DMS53 treated with DMSO at 0.1 percent for 48 hours (cell line): Measurements from ENCODE around the gene OTOG.

Experiments
- DNase-seq: peaks from one replicate; lab custom pipeline; 2025; ENCODE audit not compliant: unreplicated experiment; lab: John Stamatoyannopoulos, UW

The OTOG gene

DNA sequence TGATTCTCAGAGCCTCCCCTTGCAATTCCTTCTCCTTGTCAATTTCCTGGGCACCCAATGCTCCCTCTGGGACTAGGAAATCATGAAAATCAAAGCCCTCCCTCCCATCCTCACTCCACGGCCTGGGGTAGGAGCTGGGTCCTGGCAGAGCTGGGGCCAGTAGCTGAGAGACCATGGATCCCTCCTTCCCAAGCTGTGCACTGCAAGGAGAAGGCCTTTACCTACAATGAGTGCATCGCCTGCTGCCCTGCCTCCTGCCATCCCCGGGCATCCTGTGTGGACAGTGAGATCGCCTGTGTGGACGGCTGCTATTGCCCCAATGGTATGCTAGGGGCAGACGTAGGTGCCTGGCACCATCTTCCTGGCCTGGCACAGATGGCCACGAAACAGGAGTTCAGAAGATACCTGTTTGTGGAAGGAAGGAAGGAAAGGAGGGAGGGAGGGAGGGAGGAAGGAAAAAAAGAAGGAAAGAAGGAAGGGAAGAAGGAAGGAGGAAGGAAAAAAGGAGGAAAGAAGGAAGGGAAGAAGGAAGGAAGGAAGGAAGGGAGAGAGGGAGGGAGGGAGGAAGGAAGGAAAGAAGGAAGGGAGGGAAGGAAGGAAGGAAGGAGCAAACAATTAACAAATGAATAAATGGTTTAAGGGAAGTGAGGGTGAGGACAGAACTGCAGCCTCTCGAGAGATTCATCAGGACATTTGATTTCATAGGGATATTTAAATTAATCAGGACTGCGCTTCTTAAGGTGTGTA, 12.5 kb downstream of the OTOG start:
- DNase-seq: no peak

DNA sequence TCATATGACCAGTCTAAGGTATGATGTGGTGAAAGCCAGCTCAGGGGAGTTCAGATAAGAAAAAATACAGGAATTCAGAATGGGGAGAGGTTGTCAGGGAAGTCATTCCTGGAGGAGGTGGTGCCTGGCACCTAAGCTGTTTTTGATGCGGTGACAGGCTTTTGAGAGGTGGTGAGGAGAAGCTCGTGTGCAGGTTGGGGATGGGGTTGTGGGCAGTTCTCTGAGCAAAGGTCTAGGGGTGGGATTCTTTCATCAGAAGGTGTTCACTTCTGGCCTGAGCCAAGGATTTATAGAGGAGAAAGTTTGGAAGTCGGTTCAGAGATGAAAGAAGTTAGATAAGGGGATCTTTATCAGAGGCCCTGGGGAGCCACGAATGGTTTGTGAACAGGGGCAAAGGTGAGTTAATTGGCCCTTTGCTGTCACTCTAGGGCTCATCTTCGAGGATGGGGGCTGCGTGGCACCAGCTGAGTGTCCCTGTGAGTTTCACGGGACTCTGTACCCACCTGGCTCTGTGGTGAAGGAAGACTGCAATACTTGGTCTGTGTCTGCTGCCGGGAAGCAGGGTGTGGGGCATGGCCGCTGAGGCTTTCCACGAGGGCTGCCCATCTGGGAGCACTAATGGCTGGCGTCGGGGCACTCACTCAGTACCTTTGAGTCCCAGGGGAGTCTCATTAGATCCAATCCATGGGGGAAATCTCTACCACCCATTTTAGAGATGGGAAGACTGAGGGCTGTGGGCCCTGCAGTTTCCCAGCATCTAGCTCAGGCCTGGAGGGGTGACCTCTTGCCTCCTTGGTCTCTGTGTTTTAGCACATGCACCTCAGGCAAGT, 13.4 kb downstream of the OTOG start:
- no peak for DNase-seq

DNA sequence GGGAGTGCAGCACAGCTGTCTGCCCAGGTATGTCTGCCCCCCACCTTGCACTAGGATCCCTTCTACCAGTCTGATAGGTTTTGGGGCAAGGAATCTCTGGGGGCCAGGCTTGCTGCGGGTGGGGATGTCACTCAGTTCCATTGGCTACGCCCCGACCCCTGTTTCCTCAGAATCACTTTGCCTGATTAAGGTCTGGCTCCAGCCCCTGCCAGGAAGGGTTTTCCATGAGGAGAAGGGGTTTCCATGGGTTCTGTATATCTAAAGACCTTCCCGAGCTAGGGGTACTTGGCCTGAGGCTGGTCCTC, 14.0 kb downstream of the OTOG start:
- DNase-seq: no peak

DNA sequence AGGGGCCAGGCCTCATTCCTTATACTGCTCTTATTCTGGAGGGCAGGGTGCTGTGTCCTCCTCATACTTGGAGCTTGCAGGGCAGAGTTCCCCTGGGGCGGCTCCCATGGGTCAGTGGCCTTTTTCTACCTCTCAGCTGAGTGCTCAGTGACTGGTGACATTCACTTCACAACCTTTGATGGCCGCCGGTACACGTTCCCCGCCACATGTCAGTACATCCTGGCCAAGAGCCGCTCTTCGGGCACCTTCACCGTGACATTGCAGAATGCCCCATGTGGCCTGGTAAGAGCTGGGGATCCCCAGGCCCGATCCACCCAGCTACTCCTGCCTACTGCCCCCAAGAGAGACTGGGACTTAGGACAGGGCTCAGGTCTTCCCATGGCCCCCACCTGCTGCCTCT, 14.5 kb downstream of the OTOG start:
- DNase-seq: no peak

DNA sequence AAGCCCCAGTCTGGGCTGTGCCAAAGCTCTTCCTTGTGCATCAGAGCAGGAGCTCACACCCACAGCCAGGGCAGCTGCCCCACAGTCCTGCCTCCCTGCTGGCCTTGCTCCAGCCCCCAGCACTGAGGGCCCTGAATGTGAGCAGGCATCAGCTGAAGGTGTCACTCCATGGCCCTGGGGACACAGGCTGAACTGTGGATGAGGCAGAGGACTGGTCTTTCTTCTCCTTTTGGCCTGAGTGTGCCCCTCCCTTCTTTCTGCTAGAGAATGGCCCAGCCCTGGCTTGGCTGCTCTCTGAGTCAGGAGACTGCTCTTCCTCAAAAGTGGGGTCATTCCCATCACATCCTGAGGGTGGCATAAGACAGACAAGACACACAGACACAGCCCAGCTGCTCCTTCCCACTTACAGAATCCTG, 16.2 kb downstream of the OTOG start:
- peak; percentile 12 for DNase-seq

DNA sequence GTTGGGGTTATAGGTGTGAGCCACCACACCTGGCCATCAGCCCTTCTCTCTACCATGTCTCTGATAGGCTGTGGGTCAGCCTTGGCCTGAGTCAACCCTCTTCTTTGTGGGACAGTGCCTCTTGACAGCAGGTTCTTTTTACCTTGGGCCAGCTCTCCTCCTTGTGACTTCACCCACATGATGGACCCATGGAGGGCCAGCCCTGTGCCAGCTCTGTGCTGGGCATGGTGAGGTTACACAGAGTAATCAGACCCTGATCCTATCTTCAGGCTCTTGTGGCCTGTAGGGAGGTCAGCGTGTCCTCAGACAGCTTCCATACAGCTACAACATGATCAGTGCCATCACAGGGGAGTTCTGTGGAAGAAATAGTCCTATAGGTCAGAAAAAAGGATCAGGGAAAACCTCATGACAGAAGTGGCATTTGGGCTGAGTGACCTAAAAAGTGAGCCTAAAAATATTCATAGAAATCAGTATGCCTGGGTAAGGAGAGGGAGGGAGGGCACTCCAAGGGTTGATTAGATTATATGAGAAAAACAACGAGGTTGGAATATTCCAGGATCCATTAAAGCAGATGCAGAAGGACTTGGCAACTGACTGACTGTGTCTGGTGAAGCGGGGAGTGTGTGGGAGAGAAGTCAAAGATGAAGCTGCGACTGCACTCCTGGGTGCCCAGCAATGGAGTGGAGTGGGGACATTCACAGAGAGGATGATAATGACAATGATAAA, 17.1 kb downstream of the OTOG start:
- no peak for DNase-seq

DNA sequence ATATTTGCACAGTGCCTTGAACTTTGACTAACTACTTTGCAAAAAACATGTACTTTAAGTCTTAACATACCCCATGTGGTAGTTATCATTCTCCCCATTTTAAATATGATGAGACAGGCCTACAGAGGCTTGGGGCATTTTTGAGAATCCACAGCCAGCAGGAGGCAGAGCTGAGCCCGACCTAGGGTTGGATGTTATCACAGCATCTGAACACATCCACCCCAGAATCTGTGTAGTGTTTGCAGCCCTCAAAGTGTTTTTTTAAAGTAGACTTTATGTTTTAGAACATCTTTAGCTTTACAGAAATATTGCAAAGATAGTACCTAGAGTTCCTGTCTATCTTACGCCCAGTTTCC, 17.6 kb downstream of the OTOG start:
- no peak for DNase-seq

DNA sequence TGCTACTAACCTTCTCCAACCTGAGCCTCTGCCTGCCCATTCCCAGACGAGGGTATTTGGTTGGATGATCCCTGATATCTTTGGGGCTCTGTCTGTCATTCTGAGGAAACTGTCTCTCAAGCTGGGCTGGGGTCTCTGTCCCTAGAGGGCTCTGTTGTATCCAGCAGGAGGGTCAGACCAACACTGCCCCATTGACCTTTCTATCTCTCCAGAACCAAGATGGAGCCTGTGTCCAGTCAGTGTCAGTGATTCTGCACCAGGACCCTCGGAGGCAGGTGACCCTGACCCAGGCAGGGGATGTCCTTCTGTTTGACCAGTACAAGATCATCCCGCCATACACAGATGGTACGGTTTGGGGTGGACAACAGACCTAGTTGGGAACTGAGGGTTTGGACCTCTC, 21.9 kb downstream of the OTOG start:
- DNase-seq: no peak

DNA sequence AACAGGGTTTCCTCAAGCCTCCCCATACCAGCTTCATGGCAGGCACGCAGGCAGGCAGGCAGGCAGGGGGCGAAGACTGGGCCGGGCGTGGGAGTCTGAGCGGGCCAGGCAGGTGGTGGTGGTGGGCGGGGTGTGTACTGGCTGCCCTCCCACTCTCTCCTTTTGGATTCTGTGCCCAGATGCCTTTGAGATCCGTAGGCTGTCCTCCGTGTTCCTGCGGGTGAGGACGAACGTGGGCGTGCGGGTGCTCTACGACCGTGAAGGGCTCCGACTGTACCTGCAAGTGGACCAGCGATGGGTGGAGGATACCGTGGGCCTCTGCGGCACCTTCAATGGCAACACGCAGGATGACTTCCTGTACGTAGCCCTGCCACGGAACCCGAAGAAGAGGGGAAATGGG, 23.0 kb downstream of the OTOG start:
- DNase-seq: no peak

DNA sequence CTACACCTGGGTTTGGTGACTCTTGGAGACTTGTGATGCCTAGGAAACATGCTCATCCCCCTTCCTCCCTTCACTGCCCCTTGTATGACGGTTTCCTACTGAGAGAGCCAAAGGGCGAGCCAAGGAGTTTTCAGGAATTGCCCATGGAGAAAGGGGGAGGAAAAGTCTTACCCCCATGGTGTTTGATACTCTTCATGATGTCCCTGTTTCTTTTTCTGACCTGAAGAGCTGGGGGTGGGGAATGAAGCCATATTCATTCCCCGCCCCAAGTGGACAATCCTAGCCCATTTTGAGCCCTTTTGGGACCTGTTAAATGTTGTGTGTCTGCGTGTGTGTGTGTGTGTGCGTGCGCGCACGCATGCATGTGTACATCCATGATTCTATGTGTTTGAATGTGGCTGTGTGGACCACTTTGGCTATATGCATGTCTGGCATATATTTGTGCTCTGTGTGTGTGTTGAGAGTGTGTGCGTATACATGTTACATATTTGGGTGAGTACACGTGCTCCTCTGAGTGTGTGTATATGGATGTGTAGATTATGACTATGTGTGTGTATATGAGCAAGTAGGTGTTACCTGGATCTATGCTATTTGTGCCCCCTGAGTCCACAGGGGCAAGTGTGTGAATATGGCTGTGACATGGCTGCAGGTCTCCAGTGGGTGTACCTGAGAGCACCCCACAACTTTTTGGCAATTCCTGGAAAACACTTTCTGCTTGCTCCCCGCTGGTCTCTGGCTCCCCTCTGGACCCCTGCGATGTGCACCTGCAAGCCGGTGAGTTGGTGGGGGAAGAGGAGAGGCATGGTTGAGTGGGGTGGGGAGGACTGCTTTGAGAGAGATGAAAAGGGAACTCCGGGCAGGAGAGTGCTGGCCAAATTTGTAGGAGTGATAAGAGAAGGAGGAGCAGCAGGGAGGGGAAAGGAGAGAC, 24.6 kb downstream of the OTOG start:
- no peak for DNase-seq

DNA sequence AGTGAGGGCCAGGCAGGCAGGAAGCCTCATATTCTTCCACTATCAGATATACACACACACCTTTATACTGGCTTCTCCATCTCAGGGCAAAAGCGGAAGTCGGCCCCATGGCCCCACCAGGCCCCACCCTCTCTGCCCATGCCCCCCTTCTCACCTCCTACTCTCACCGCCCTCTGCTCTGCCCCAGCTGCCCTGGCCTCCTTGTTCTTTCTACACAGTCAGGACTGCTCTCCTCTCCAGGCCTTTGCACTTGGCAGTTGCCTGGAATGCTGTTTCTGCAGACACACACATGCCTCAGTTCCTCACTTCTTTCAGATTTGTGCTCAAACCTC, 25.3 kb downstream of the OTOG start:
- DNase-seq: no peak

DNA sequence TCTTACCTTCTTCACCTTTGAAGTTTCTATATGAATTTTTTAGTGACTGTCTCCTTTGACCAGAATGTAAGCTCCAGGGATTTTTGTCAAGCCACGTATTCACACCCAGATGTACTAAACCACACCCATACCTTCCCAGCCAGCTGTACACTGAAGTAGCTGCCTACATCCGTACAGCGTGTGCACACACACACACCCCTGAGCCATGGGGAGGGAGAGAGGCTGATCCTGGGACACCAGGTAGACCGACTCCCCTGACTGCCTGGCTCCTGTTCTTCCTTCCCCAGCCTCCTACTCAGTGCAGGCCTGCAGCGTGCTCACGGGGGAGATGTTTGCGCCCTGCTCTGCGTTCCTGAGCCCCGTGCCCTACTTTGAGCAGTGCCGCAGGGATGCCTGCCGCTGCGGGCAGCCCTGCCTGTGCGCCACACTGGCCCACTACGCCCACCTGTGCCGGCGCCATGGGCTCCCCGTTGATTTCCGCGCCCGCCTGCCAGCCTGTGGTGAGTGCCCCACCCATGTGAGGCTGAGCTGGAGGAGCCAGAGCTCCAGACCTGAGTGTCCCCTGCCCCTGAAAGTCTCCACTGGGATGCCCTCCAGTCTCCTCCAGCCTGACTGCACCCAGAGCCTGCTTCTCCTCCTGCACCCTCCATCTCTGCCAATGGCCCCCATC, 25.9 kb downstream of the OTOG start:
- DNase-seq: no peak

DNA sequence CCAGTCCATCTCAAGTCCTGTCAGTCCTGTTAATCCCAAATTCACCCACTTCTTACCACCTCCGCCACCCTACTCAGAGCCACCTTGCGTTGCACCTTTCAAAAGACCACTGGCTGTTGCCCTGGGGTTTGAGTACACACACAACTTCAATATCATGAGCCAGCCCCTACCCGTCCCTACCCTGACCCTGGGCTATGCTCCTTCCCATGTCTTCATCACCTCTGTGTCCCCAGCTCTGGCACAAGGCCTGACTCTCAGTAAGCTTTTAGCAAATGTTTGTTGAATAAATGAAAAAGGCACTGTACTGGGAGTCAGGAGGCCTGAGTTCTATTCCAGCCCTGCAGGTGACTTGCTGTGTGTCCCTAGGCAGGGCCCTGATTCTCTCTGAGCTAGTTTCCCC, 26.5 kb downstream of the OTOG start:
- DNase-seq: no peak

DNA sequence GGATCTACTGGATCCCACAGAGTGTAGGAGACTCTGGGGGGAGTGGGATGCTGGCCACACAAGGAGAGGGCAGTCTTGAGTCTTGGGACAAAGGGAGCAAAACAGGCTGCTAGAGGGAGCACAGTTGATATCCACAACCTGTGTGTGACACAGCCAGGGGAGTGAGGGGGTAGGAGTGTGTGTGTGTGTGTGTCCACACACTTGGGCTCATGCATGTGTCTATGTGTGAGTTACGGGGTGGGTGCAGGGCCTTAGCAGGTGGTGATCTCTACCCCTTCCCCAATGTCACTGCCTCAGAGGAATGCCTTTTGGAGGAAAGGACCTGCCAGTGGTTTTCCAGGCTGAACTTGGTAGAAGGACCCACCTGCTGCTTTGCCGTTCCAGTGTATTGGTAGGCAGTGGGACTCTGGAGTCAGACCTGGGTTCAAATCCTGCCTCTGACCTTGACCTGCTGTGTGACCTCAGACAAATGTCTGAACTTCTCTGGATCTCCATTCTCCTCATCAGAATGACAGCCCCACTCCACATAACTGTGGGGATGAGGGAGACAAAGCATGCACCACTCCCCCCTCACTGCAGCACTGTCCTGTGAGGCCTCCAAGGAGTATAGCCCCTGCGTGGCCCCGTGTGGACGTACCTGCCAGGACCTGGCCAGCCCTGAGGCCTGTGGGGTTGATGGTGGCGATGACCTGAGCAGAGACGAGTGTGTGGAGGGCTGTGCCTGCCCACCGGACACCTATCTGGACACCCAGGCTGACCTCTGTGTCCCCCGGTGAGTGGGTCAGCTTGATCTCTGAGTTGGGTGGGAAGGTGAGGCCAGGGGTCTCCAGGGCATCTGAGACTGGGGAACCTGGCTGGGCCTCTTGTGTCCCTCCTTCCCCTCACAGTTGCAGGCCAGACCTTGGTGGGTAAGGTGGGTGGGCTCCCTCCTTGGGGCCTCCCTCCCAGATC, 27.4 kb downstream of the OTOG start:
- DNase-seq: no peak

DNA sequence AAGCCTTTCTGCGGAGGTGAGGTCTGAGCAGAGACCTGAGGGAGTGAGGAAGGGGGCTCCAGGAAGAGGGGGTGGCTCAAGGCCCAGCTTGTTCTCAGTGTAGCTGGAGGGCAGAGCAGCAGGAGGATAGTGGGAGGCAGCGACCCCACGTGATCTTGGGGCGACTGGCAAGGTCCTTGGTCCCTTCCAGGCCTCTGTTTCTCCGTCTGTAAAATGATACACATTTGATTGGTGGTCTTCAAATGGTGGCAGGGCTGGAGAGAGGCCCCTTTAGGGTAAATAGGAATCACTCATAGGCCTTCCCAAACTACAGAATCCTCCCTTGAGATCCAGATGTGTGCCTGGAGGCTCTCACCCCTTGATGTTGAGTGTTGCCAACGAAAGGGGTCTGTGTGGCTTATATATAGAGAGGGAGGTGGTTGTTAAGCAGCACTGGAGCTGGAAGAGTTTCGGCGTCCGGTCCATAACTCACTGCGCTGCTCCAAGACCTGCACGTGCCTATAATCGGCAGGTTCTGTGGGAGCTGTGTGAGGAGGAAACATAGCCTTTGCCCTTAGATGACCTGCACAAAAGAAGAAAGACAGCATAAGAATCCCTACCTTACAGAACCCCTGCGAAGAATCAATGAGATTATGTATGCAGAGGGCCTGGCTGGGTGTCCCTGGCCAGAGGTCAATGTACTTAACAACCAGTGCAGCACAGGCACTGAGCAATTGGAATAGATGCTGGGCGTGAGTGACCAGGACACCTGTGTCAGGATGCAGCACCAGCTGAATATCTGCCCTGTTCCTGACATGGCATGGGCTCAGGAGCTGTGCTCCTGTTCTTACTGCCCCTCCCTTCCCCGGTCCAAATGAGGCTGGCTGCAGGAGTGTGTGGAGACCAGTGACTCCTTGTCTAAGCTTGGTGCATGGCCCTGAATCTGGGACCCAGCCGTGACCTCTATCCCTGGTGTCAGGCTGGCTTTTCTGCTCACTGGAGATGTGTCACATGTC, 28.7 kb downstream of the OTOG start:
- DNase-seq: no peak

DNA sequence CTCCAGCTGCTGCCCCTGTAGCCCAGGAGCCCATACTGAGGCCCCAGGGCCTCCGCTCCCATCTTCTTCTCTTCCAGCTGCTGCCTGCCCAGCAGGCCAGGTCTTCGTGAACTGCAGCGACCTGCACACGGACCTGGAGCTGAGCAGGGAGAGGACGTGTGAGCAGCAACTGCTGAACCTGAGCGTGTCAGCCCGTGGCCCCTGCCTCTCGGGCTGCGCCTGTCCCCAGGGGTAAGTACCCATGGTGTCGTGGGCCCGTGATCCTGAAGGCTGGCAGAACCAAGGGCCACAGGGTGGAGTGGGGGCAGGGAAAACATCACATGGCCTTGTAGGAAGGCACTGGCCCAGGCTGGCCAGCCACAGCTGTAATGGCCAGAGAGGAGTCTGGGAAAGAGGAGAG, 31.2 kb downstream of the OTOG start:
- no peak for DNase-seq

DNA sequence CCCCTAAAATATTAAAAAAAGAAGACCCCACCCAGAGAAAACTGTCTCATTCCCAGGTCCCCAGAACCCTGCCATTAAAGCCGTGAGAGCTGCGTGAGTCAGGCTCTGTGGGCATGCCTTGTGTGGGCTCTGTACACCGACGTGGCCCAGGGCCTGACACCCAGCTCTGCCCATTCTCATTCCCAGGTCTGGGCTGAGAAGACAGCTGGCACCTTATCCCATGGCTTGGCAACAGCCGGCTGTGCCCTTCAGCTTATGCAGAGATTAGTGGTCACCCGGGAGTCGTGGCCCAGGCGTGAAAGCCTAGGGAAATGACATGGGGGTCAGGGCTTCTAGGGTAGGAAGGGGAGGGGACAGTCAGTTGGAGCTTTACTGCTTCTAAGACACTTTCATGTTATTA, 31.9 kb downstream of the OTOG start:
- no peak for DNase-seq

DNA sequence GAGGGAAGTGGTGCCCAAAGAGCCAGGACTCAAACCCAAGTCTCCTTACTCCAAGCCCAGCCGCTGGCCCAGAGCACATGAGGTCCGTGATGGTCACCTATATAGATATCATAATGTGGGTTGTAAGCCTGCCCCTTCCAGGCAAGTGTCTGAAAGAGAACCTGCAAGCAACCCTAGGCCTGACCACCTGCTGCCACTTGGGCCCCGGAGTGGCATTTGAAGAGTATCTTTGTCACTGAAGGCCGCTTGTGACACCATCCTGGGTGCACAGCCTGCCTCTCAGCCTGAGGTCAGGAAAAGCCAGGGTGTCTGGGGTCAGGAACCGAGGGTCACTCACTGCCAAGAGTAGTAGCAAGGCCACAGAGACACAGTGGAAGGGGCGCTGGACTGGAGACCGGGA, 32.4 kb downstream of the OTOG start:
- DNase-seq: no peak
